ENCODE data around the gene ZFYVE28.

Gene ZFYVE28

GRCh38 chr4:2265113-2266110 lies 153.0 kb downstream of the ZFYVE28 start:
- no peak for FAIRE-seq
- DNase-seq (ENCODE audit: insufficient read length, low spot score), result no peak

- DNase-seq (ENCODE audit: insufficient read length, low spot score), result no peak
- no peak for FAIRE-seq
Observed at GRCh38 chr4:2264481-2265041, 153.9 kb downstream of the ZFYVE28 start.

- no peak for FAIRE-seq
- DNase-seq (ENCODE audit: insufficient read length, low spot score), result no peak
Observed at GRCh38 chr4:2263926-2264321, 154.5 kb downstream of the ZFYVE28 start.

- no peak for FAIRE-seq
- DNase-seq (ENCODE audit: insufficient read length, low spot score), result no peak
Observed at GRCh38 chr4:2262944-2263250, 155.5 kb downstream of the ZFYVE28 start.

GRCh38 chr4:2262145-2262943 lies 156.1 kb downstream of the ZFYVE28 start:
- FAIRE-seq (peak; percentile 97), DNase-seq (ENCODE audit: insufficient read length, low spot score) (peak; percentile 99)

- DNase-seq (ENCODE audit: insufficient read length, low spot score) (no peak), FAIRE-seq (no peak)
Observed at GRCh38 chr4:2261853-2262144, 156.6 kb downstream of the ZFYVE28 start, which contains the start of gene MXD4. Gene MXD4 (minus strand): TSS chr4:2262109. CDS start chr4:2261980, 129 bp downstream.

GRCh38 chr4:2261110-2261852 lies 157.2 kb downstream of the ZFYVE28 start:
- peak; percentile 60 for DNase-seq (ENCODE audit: insufficient read length, low spot score)

GRCh38 chr4:2260344-2261109 lies 157.9 kb downstream of the ZFYVE28 start:
- FAIRE-seq (no peak), DNase-seq (ENCODE audit: insufficient read length, low spot score) (no peak)

More at GRCh38 chr4:2261110-2261852, 157.2 kb downstream of the ZFYVE28 start:
- FAIRE-seq, result no peak

GRCh38 chr4:2259541-2260343 lies 158.7 kb downstream of the ZFYVE28 start:
- DNase-seq (ENCODE audit: insufficient read length, low spot score) (no peak), FAIRE-seq (no peak)

- no peak for FAIRE-seq
- no peak for DNase-seq (ENCODE audit: insufficient read length, low spot score)
Observed at GRCh38 chr4:2259036-2259540, 159.4 kb downstream of the ZFYVE28 start.

GRCh38 chr4:2258091-2259035 lies 160.1 kb downstream of the ZFYVE28 start:
- FAIRE-seq, result no peak
- DNase-seq (ENCODE audit: insufficient read length, low spot score), result no peak

- DNase-seq (ENCODE audit: insufficient read length, low spot score), result no peak
Observed at GRCh38 chr4:2257361-2258081, 160.9 kb downstream of the ZFYVE28 start.

GRCh38 chr4:2256781-2257191 lies 161.7 kb downstream of the ZFYVE28 start:
- no peak for FAIRE-seq
- no peak for DNase-seq (ENCODE audit: insufficient read length, low spot score)

More at GRCh38 chr4:2257361-2258081, 160.9 kb downstream of the ZFYVE28 start:
- FAIRE-seq, result no peak

- no peak for DNase-seq (ENCODE audit: insufficient read length, low spot score)
- FAIRE-seq, result no peak
Observed at GRCh38 chr4:2256156-2256731, 162.2 kb downstream of the ZFYVE28 start.

GRCh38 chr4:2255501-2256155 lies 162.8 kb downstream of the ZFYVE28 start:
- DNase-seq (ENCODE audit: insufficient read length, low spot score) (no peak), FAIRE-seq (no peak)

Data from GM19239 (cell line).